ENCODE measurements around the gene PTGFRN.

GRCh38 chr1:116948046-116948445 lies 38.3 kb downstream of the PTGFRN start:
- no peak for TF ChIP-seq CTCF (IDR thresholded peaks at IDR 0.05; ENCODE audit: low read depth, low read length)
- TF ChIP-seq EZH2phosphoT487 (IDR thresholded peaks at IDR 0.05; ENCODE audit: low read depth): no peak
